HL-60 (cell line): ENCODE results near the gene ZNF692.

Source experiments
- DNase-seq, 2 experiments: peaks; one replicate each; pipeline ENCODE4 v3.0.0-alpha.2; 2010 to 2020; ENCODE audit warnings: low read depth in 1 of 2, low spot score in 1 of 2
- H3K27ac ChIP-seq: fragments of 250-450 bp; sonication (Bioruptor Pico); replicated peaks from 2 replicates; pipeline ENCODE4 v1.5.1; 2020; ENCODE audit warnings: mild to moderate bottlenecking, moderate library complexity
- H3K27me3 ChIP-seq: fragments of 250-450 bp; sonication (Bioruptor Pico); 2 replicates; pipeline ENCODE4 v1.5.1; 2021; ENCODE audit warnings: mild to moderate bottlenecking, moderate library complexity; ENCODE audit not compliant: insufficient read depth, poor library complexity, severe bottlenecking
- H3K4me3 ChIP-seq: replicated peaks from 2 replicates; pipeline ENCODE4 v1.5.1; 2011; ENCODE audit warnings: mild to moderate bottlenecking, control low read depth, low read length; ENCODE audit not compliant: insufficient read depth
- GABPA ChIP-seq: IDR thresholded peaks from 2 replicates; pipeline ENCODE4 v1.6.1; 2012; ENCODE audit warnings: low read depth
- POLR2AphosphoS5 ChIP-seq: IDR thresholded peaks from 2 replicates; pipeline ENCODE4 v1.6.1; 2012; ENCODE audit warnings: low read depth
- SPI1 ChIP-seq: IDR thresholded peaks from 2 replicates; pipeline ENCODE4 v1.6.1; 2012; ENCODE audit warnings: low read depth, mild to moderate bottlenecking, borderline replicate concordance
- TF ChIP-seq, protein P1 (sequence below): IDR thresholded peaks from 2 replicates; pipeline ENCODE4 v1.6.1; 2012; ENCODE audit warnings: low read depth; ENCODE audit not compliant: insufficient replicate concordance
- TF ChIP-seq, protein P2 (sequence below): IDR thresholded peaks from one replicate; pipeline ENCODE4 v1.5.1; 2011; ENCODE audit warnings: low read length, control low read depth, inconsistent platforms; ENCODE audit not compliant: insufficient read depth

ZNF692 gene

DNA sequence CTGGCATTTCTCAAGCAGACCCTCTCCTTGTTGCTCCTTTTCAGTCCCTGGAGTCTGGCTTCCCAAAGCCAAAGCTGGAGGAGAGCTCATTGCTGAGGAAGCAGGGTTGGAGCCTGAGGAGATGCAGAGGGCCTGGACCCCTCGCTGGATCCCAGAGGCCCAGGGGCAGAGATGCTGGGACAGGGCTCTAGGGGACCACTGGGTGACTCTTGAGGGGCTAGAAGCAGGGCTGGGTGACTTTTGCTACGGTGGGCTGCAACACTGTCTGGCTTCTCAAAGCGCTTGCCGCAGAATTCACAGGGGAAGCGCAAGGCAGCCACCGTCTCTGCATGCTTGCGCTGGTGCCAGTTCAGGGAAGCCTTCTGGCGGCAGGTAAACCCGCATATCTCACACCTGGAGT, 8.8 kb downstream of the ZNF692 start:
- TF ChIP-seq, protein P1, sequence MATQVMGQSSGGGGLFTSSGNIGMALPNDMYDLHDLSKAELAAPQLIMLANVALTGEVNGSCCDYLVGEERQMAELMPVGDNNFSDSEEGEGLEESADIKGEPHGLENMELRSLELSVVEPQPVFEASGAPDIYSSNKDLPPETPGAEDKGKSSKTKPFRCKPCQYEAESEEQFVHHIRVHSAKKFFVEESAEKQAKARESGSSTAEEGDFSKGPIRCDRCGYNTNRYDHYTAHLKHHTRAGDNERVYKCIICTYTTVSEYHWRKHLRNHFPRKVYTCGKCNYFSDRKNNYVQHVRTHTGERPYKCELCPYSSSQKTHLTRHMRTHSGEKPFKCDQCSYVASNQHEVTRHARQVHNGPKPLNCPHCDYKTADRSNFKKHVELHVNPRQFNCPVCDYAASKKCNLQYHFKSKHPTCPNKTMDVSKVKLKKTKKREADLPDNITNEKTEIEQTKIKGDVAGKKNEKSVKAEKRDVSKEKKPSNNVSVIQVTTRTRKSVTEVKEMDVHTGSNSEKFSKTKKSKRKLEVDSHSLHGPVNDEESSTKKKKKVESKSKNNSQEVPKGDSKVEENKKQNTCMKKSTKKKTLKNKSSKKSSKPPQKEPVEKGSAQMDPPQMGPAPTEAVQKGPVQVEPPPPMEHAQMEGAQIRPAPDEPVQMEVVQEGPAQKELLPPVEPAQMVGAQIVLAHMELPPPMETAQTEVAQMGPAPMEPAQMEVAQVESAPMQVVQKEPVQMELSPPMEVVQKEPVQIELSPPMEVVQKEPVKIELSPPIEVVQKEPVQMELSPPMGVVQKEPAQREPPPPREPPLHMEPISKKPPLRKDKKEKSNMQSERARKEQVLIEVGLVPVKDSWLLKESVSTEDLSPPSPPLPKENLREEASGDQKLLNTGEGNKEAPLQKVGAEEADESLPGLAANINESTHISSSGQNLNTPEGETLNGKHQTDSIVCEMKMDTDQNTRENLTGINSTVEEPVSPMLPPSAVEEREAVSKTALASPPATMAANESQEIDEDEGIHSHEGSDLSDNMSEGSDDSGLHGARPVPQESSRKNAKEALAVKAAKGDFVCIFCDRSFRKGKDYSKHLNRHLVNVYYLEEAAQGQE = no peak
- TF ChIP-seq, protein P2, sequence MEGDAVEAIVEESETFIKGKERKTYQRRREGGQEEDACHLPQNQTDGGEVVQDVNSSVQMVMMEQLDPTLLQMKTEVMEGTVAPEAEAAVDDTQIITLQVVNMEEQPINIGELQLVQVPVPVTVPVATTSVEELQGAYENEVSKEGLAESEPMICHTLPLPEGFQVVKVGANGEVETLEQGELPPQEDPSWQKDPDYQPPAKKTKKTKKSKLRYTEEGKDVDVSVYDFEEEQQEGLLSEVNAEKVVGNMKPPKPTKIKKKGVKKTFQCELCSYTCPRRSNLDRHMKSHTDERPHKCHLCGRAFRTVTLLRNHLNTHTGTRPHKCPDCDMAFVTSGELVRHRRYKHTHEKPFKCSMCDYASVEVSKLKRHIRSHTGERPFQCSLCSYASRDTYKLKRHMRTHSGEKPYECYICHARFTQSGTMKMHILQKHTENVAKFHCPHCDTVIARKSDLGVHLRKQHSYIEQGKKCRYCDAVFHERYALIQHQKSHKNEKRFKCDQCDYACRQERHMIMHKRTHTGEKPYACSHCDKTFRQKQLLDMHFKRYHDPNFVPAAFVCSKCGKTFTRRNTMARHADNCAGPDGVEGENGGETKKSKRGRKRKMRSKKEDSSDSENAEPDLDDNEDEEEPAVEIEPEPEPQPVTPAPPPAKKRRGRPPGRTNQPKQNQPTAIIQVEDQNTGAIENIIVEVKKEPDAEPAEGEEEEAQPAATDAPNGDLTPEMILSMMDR = no peak
- TF ChIP-seq SPI1 (no peak), POLR2AphosphoS5 (no peak)
- H3K4me3 ChIP-seq = no peak overlapping the region
- no peak for DNase-seq
- no peak overlapping the region for H3K27ac ChIP-seq
- no peaks in the 10 kb centered on the region for H3K27me3 ChIP-seq

GRCh38 chr1:248849637-248850036, 9.2 kb downstream of the ZNF692 start:
- DNase-seq = no peak
- TF ChIP-seq, protein P2 = no peak
- peak; percentile 7; the same call in 1 of the 2 replicates for TF ChIP-seq POLR2AphosphoS5
- Histone ChIP-seq H3K27ac (no peak overlapping the region), H3K4me3 (no peak overlapping the region), H3K27me3 (no peaks in the 10 kb centered on the region)

- Histone ChIP-seq H3K27ac (no peak overlapping the region), H3K27me3 (no peaks in the 10 kb centered on the region), H3K4me3 (no peak overlapping the region)
- no peak for DNase-seq
- TF ChIP-seq GABPA = no peak
- peak; percentile 50 for TF ChIP-seq POLR2AphosphoS5
- TF ChIP-seq, protein P2 = no peak
These were observed 9.7 kb downstream of the ZNF692 start for GRCh38 chr1:248849152-248849551.

- H3K27me3 ChIP-seq = no peaks in the 10 kb centered on the region
- TF ChIP-seq GABPA = no peak
- TF ChIP-seq, protein P1 = no peak
- TF ChIP-seq, protein P2 = no peak
- TF ChIP-seq POLR2AphosphoS5 = no peak
- TF ChIP-seq SPI1 = no peak
- no peak overlapping the region for H3K27ac ChIP-seq
- H3K4me3 ChIP-seq = no peak overlapping the region
- DNase-seq = no peak
These were observed 10.3 kb downstream of the ZNF692 start for GRCh38 chr1:248848602-248849001.
